ENCODE measurements around the gene SYNCRIP. TPM values are rescaled to one million over a fixed set of nuclear protein-coding genes. Genes with fewer than 3 reads are reported as not detected.
A peak's percentile ranks its signal among the peaks of the same experiment; 100 is the strongest.
"Not testable (repeated sequence)": the region's sequence is repeated elsewhere in the genome, so short reads cannot be mapped to it uniquely, and the experiment has no call there.

The SYNCRIP gene
- total RNA-seq, 4 donors from 2014 or later, result 43.0 to 59.3 (median 54.5) TPM

DNA sequence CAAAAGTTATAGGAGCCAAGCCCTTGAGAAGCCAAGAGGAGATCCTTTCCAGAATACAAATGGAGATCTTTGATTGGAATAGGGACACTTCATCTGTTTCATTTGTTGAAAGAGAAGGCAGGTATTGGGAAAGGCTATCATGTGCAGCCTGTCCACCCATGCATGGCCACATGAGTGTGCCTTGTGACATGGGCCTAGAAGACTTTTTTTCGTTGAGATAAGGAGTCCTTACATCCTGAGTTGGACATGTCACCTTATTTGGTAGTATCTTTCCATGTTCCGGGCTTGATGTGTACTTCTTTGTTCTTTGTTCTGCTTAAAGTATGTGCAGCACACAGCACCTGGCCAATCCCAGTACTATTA, 42.1 kb upstream of the SYNCRIP start:
- intact Hi-C loops (cut with DNase I; ENCODE audit: low total_unique reads) (loop anchor here (2.0 kb wide), 1 partner anchor 30 kb away; no protein-coding TSS in a partner anchor), in situ Hi-C loops (cut with MboI; ENCODE audit: low sequenced_read_pairs in 4 of 4) (loop anchor here in 1 of 4 donors (5.0 kb wide), 1 partner anchor 37 kb away; no protein-coding TSS in a partner anchor)
- peak in 1 of 2 donors; percentile 33 for DNase-seq
- peak overlapping the region; percentile 67 to 84 (median 76) for H3K27ac ChIP-seq
- H3K36me3 ChIP-seq, result no peaks in the 10 kb centered on the region
- TF ChIP-seq, protein P1, sequence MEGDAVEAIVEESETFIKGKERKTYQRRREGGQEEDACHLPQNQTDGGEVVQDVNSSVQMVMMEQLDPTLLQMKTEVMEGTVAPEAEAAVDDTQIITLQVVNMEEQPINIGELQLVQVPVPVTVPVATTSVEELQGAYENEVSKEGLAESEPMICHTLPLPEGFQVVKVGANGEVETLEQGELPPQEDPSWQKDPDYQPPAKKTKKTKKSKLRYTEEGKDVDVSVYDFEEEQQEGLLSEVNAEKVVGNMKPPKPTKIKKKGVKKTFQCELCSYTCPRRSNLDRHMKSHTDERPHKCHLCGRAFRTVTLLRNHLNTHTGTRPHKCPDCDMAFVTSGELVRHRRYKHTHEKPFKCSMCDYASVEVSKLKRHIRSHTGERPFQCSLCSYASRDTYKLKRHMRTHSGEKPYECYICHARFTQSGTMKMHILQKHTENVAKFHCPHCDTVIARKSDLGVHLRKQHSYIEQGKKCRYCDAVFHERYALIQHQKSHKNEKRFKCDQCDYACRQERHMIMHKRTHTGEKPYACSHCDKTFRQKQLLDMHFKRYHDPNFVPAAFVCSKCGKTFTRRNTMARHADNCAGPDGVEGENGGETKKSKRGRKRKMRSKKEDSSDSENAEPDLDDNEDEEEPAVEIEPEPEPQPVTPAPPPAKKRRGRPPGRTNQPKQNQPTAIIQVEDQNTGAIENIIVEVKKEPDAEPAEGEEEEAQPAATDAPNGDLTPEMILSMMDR (IDR thresholded peaks at IDR 0.05 in 4 of 5, conservative IDR thresholded peaks at IDR 0.05 in 1 of 5), result no peak
- no peak for TF ChIP-seq POLR2A (IDR thresholded peaks at IDR 0.05)
- H3K4me3 ChIP-seq, result peak overlapping the region in 1 of 4 donors; percentile 6
- peak; percentile 55 to 75 for ATAC-seq
- H3K27me3 ChIP-seq, result no peaks in the 10 kb centered on the region
- H3K4me1 ChIP-seq, result peaks cover 15 to 18% of the 10 kb centered on the region in 2 donors
- no peaks in the 10 kb centered on the region for H3K9me3 ChIP-seq

DNA sequence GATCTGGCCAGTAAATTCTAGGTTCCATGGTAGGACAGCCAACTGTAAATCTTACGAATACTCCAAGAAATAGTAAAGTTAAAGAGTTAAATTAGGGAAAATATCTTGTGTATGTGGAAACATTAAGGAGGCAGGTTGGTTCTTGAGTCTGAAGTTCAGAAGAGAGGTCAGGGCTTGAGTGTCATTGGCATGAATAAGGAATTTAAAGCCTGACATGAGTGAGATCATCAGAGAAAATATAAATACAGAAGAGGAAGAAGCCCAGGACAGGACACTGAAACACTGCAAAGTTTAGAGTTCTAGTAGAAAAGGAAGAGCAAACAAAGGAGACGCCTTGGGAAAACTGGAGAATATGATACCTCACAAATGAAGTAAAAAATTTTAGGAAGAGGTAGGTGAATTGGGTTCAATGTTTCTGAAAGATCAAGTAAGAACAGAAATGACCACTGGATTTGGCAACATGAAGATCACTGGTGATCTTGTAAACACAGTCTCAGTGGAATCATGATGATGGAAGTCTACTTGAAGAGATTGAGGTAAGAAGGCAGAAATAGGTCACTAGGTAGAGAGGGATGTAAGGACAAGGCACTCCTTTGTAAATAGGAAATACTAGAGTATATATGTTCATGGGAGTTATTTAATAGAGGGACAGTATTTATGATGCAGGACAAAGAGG, 41.6 kb upstream of the SYNCRIP start:
- peak overlapping the region; percentile 67 to 84 (median 76) for H3K27ac ChIP-seq
- H3K4me3 ChIP-seq, result no peak overlapping the region
- intact Hi-C loops (cut with DNase I; ENCODE audit: low total_unique reads), result loop anchor here (2.0 kb wide), 1 partner anchor 31 kb away; no protein-coding TSS in a partner anchor
- no peaks in the 10 kb centered on the region for H3K9me3 ChIP-seq
- H3K36me3 ChIP-seq, result no peaks in the 10 kb centered on the region
- in situ Hi-C loops (cut with MboI; ENCODE audit: low sequenced_read_pairs in 4 of 4), result loop anchor here in 1 of 4 donors (5.0 kb wide), 1 partner anchor 37 kb away; no protein-coding TSS in a partner anchor
- no peaks in the 10 kb centered on the region for H3K27me3 ChIP-seq
- ATAC-seq, result peak; percentile 83 to 91
- DNase-seq, result no peak
- TF ChIP-seq POLR2A (IDR thresholded peaks at IDR 0.05), result no peak
- TF ChIP-seq, protein P1 (IDR thresholded peaks at IDR 0.05 in 4 of 5, conservative IDR thresholded peaks at IDR 0.05 in 1 of 5), result no peak
- H3K4me1 ChIP-seq, result peaks cover 20% of the 10 kb centered on the region in 2 donors

DNA sequence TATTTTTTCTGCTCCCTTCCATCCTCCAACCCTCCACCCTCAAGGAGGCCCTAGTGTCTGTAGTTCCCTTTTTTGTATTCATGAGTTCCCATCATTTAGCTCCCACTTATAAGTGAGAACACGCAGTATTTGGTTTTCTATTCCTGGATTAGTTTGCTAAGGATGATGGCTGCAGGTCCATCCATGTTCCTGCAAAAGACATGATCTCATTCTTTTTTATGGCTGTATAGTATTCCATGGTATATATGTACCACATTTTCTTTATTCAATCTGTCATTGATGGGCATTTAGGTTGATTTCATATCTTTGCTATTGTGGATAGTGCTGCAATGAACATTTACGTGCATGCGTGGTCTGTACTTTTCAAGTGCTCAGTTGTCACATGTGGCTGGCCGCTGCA, 39.2 kb upstream of the SYNCRIP start:
- H3K9me3 ChIP-seq; intact Hi-C loops (cut with DNase I; ENCODE audit: low total_unique reads); H3K4me3 ChIP-seq; H3K36me3 ChIP-seq; H3K27ac ChIP-seq; ATAC-seq; H3K27me3 ChIP-seq; DNase-seq: not testable (repeated sequence)
- H3K4me1 ChIP-seq, result peaks cover 21 to 23% of the 10 kb centered on the region in 2 donors
- in situ Hi-C loops (cut with MboI; ENCODE audit: low sequenced_read_pairs in 4 of 4), result loop anchor here in 1 of 4 donors (5.0 kb wide), 1 partner anchor 35 kb away; no protein-coding TSS in a partner anchor

DNA sequence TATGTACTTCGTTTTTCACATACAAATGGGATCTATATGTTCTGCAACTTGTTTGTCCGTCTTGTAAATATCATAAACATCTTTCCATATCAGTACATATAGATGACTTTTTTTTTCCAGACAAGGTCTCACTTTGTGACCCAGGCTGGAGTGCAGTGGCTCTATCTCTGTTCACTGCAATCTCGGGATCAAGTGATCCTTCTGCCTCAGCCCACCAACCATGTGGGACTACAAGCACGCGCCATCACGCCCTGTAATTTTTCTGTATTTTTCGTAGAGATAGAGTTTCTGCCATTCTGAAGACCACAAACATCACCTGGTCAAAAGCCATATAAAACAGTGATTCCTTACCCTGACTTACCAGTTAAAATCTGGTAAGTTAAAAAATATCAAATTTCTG, 37.7 kb upstream of the SYNCRIP start:
- H3K9me3 ChIP-seq, result no peaks in the 10 kb centered on the region
- intact Hi-C loops (cut with DNase I; ENCODE audit: low total_unique reads) (no loop called here), in situ Hi-C loops (cut with MboI; ENCODE audit: low sequenced_read_pairs in 4 of 4) (loop anchor here in 1 of 4 donors (5.0 kb wide), 1 partner anchor 33 kb away; no protein-coding TSS in a partner anchor)
- peak overlapping the region in 1 of 4 donors; percentile 96 for H3K27ac ChIP-seq
- H3K36me3 ChIP-seq, result no peaks in the 10 kb centered on the region
- H3K4me1 ChIP-seq, result peaks cover 19 to 29% of the 10 kb centered on the region in 2 donors
- no peak overlapping the region for H3K4me3 ChIP-seq
- ATAC-seq (no peak), DNase-seq (no peak)
- no peaks in the 10 kb centered on the region for H3K27me3 ChIP-seq
- TF ChIP-seq POLR2A (IDR thresholded peaks at IDR 0.05), result no peak
- TF ChIP-seq, protein P1 (IDR thresholded peaks at IDR 0.05 in 4 of 5, conservative IDR thresholded peaks at IDR 0.05 in 1 of 5), result no peak

DNA sequence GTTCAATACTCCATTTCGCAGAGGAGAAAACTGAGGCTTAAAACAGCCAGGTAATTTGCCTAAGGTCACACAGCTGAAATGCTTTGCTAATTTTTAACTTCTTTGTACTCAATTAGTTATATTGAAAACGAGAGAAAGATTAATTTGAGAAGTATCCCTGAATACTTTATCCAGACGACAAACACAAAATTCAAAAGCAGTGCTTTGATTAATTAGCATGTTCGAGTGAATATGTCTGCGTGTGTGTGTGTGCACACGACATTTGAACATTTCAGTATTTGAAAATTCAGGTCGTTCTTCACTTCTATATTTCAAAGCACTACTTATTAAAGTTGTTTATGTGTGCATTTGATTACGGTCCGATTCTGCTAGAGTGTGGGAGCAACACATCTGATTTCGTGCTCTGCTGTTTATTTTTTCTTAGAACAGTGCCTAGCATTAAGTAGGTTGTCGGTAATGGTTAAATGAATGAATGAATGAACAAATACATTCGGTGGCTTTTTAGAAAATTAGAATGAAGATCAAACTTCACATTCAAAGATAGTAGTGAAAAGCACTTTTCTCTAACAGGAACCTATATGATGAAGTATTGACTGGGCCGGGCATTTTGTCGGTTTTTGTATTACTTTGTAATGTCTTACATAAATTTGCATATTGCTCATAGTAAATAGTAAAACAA, 36.9 kb upstream of the SYNCRIP start:
- ATAC-seq (no peak), DNase-seq (no peak)
- H3K36me3 ChIP-seq, result no peaks in the 10 kb centered on the region
- H3K4me1 ChIP-seq, result peaks cover 18 to 34% of the 10 kb centered on the region in 2 donors
- TF ChIP-seq, protein P1 (IDR thresholded peaks at IDR 0.05 in 4 of 5, conservative IDR thresholded peaks at IDR 0.05 in 1 of 5), result no peak
- TF ChIP-seq POLR2A (IDR thresholded peaks at IDR 0.05), result no peak
- in situ Hi-C loops (cut with MboI; ENCODE audit: low sequenced_read_pairs in 4 of 4), result loop anchor here in 3 of 4 donors (5.0 to 10.0 kb wide), 3 partner anchors 32 to 85 kb away; partner anchors contain the start of gene SNX14 (in 3 of the 3)
- H3K27ac ChIP-seq, result peak overlapping the region; percentile 86 to 96 (median 94)
- peak overlapping the region; percentile 66 to 95 (median 84) for H3K4me3 ChIP-seq
- no peaks in the 10 kb centered on the region for H3K9me3 ChIP-seq
- intact Hi-C loops (cut with DNase I; ENCODE audit: low total_unique reads), result no loop called here
- H3K27me3 ChIP-seq, result no peaks in the 10 kb centered on the region
